Gastrocnemius medialis (tissue), 4 donors: Measurements from ENCODE around the gene CABCOCO1.

ENCODE experiments used
- POLR2A ChIP-seq, 2 donors: fragments of 450-650 bp; IDR thresholded peaks; one replicate each; pipeline ENCODE4 v1.6.1; 2017; ENCODE audit warnings: antibody characterized with exemption in 2 of 2, mild to moderate bottlenecking in 2 of 2, moderate library complexity in 2 of 2
- TF ChIP-seq, protein P1 (sequence below), 5 experiments: fragments of 450-650 bp in 3 of 5; fragments of 200-600 bp in 2 of 5; sonication (generic) in 2 of 5; IDR thresholded peaks in 4 of 5; conservative IDR thresholded peaks in 1 of 5; 1 replicate in 4 of 5; 2 replicates in 1 of 5; pipeline ENCODE4 v1.5.1; 2016 to 2019; ENCODE audit warnings: antibody characterized with exemption in 5 of 5, mild to moderate bottlenecking in 3 of 5, moderate library complexity in 3 of 5

DNA sequence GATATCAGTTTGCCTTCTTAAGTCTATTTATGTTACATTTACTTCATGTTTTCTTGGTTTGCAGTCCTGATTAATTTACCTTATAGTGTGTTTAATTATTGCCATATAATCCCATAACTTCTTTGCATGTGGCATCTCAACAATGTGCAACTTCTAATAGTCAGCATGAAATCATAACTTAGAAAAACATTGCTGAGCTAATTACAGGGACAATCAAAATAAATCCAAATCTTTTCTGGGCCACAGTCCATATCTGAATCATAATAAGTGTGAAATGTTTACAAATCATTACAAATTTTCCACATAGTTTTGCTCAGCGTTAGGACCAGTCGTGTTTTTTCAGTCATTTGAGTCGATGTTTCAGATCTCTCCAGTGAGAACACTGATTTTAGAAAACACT, 29.1 kb upstream of the CABCOCO1 start:
- no peak for TF ChIP-seq POLR2A (IDR thresholded peaks at IDR 0.05)
- TF ChIP-seq, protein P1, sequence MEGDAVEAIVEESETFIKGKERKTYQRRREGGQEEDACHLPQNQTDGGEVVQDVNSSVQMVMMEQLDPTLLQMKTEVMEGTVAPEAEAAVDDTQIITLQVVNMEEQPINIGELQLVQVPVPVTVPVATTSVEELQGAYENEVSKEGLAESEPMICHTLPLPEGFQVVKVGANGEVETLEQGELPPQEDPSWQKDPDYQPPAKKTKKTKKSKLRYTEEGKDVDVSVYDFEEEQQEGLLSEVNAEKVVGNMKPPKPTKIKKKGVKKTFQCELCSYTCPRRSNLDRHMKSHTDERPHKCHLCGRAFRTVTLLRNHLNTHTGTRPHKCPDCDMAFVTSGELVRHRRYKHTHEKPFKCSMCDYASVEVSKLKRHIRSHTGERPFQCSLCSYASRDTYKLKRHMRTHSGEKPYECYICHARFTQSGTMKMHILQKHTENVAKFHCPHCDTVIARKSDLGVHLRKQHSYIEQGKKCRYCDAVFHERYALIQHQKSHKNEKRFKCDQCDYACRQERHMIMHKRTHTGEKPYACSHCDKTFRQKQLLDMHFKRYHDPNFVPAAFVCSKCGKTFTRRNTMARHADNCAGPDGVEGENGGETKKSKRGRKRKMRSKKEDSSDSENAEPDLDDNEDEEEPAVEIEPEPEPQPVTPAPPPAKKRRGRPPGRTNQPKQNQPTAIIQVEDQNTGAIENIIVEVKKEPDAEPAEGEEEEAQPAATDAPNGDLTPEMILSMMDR (IDR thresholded peaks at IDR 0.05 in 4 of 5, conservative IDR thresholded peaks at IDR 0.05 in 1 of 5) = no peak
